Trophoblast cell (in vitro differentiated cells and primary cell): ENCODE data around the gene IL10RB.

Experiments
- DNase-seq, 2 donors: peaks; one replicate each; pipeline ENCODE4 v3.0.0-alpha.2; 2016
- H2AFZ ChIP-seq: 2 replicates; pipeline ENCODE4 v1.6.1; 2013; ENCODE audit warnings: low read length, moderate library complexity, mild to moderate bottlenecking; ENCODE audit not compliant: insufficient read depth, poor library complexity
- H2AK5ac ChIP-seq: 2 replicates; pipeline ENCODE4 v1.6.1; 2013; ENCODE audit warnings: mild to moderate bottlenecking, low read length
- H2BK120ac ChIP-seq: 2 replicates; pipeline ENCODE4 v1.6.1; 2013; ENCODE audit warnings: low read length, mild to moderate bottlenecking, moderate library complexity; ENCODE audit not compliant: insufficient read depth, poor library complexity
- H2BK12ac ChIP-seq: 2 replicates; pipeline ENCODE4 v1.6.1; 2013; ENCODE audit warnings: mild to moderate bottlenecking, low read length, moderate library complexity
- H2BK5ac ChIP-seq: 2 replicates; pipeline ENCODE4 v1.6.1; 2013; ENCODE audit warnings: low read length, low read depth, moderate library complexity, mild to moderate bottlenecking; ENCODE audit not compliant: poor library complexity
- H3K14ac ChIP-seq: 2 replicates; pipeline ENCODE4 v1.6.1; 2013; ENCODE audit warnings: mild to moderate bottlenecking, low read length
- H3K18ac ChIP-seq: 2 replicates; pipeline ENCODE4 v1.6.1; 2013; ENCODE audit warnings: mild to moderate bottlenecking, low read length
- H3K23ac ChIP-seq: 2 replicates; pipeline ENCODE4 v1.6.1; 2013; ENCODE audit warnings: low read length
- H3K27ac ChIP-seq: 2 replicates; pipeline ENCODE4 v1.5.1; 2013; ENCODE audit warnings: low read depth, mild to moderate bottlenecking, inconsistent platforms, low read length, moderate library complexity
- H3K27me3 ChIP-seq: 2 replicates; pipeline ENCODE4 v1.6.1; 2013; ENCODE audit warnings: inconsistent platforms, mild to moderate bottlenecking, low read length, moderate library complexity; ENCODE audit not compliant: insufficient read depth
- H3K36me3 ChIP-seq, 2 experiments: 1 replicate in 1 of 2; 2 replicates in 1 of 2; pipeline ENCODE4 v1.6.1; 2013; ENCODE audit warnings: low read length in 2 of 2, mild to moderate bottlenecking in 2 of 2, moderate library complexity in 1 of 2; ENCODE audit not compliant: insufficient read depth in 2 of 2, control insufficient read depth in 1 of 2
- H3K4ac ChIP-seq: 2 replicates; pipeline ENCODE4 v1.6.1; 2013; ENCODE audit warnings: low read depth, mild to moderate bottlenecking, low read length, moderate library complexity
- H3K4me1 ChIP-seq, 2 experiments: 1 replicate in 1 of 2; 2 replicates in 1 of 2; pipeline ENCODE4 v1.6.1; 2013; ENCODE audit warnings: low read length in 2 of 2, mild to moderate bottlenecking in 2 of 2, moderate library complexity in 1 of 2; ENCODE audit not compliant: insufficient read depth in 2 of 2, control insufficient read depth in 1 of 2
- H3K4me2 ChIP-seq: 2 replicates; pipeline ENCODE4 v1.6.1; 2013; ENCODE audit warnings: inconsistent platforms, mild to moderate bottlenecking, low read length, moderate library complexity
- H3K4me3 ChIP-seq: 2 replicates; pipeline ENCODE4 v1.5.1; 2013; ENCODE audit warnings: mild to moderate bottlenecking, low read depth, low read length, inconsistent platforms
- H3K79me1 ChIP-seq: one replicate; pipeline ENCODE4 v1.6.1; 2013; ENCODE audit warnings: low read length
- H3K79me2 ChIP-seq: 2 replicates; pipeline ENCODE4 v1.6.1; 2013; ENCODE audit warnings: low read length, mild to moderate bottlenecking; ENCODE audit not compliant: control insufficient read depth, insufficient read depth, poor library complexity
- H3K9ac ChIP-seq: 2 replicates; pipeline ENCODE4 v1.6.1; 2013; ENCODE audit warnings: mild to moderate bottlenecking, low read length
- H3K9me3 ChIP-seq: 2 replicates; pipeline ENCODE4 v1.6.1; 2013; ENCODE audit warnings: low read depth, mild to moderate bottlenecking, control low read depth, inconsistent platforms, low read length; ENCODE audit not compliant: insufficient read depth
- H4K12ac ChIP-seq: 2 replicates; pipeline ENCODE4 v1.6.1; 2013; ENCODE audit warnings: low read depth, mild to moderate bottlenecking, low read length, moderate library complexity
- H4K8ac ChIP-seq: 2 replicates; pipeline ENCODE4 v1.6.1; 2013; ENCODE audit warnings: low read depth, mild to moderate bottlenecking, low read length, moderate library complexity
- H4K91ac ChIP-seq: one replicate; pipeline ENCODE4 v1.6.1; 2013; ENCODE audit warnings: low read depth, mild to moderate bottlenecking, low read length, moderate library complexity
- WGBS: extraction: QIAGEN DNeasy Blood & Tissue Kit; methylation state at CpG from one replicate; pipeline ENCODE4 v1.1.7; 2013; ENCODE audit warnings: missing lambda C conversion rate; ENCODE audit not compliant: insufficient read length, insufficient coverage; ENCODE audit errors: extremely low coverage; 5-methylcytosine and 5-hydroxymethylcytosine counted together

The IL10RB gene

GRCh38 chr21:33259995-33260394, 6.2 kb upstream of the IL10RB start:
- Histone ChIP-seq H4K12ac (no peak overlapping the region), H3K4me1 (peaks cover 0 to 5% of the 10 kb centered on the region in 2 experiments), H4K91ac (no peak overlapping the region), H3K9me3 (peaks cover 7% of the 10 kb centered on the region), H2BK12ac (no peak overlapping the region), H2AK5ac (no peak overlapping the region), H3K36me3 (peaks cover 5 to 10% of the 10 kb centered on the region in 2 experiments), H2BK5ac (no peak overlapping the region), H3K79me1 (no peaks in the 10 kb centered on the region), H3K79me2 (no peaks in the 10 kb centered on the region), H3K27ac (no peak overlapping the region), H3K14ac (no peak overlapping the region), H3K9ac (no peak overlapping the region), H4K8ac (no peak overlapping the region), H3K4me3 (no peak overlapping the region), H3K23ac (no peak overlapping the region), H2AFZ (no peak overlapping the region), H3K27me3 (no peaks in the 10 kb centered on the region), H2BK120ac (no peak overlapping the region), H3K18ac (no peak overlapping the region), H3K4me2 (no peak overlapping the region), H3K4ac (no peak overlapping the region)
- no CpG with 5 or more reads among the region's 7 CpGs for WGBS
- no peak for DNase-seq

- Histone ChIP-seq H3K4ac (no peak overlapping the region), H3K18ac (no peak overlapping the region), H3K36me3 (peaks cover 5 to 9% of the 10 kb centered on the region in 2 experiments), H2AK5ac (no peak overlapping the region), H3K4me1 (peaks cover 0 to 5% of the 10 kb centered on the region in 2 experiments), H3K9ac (no peak overlapping the region), H3K27me3 (no peaks in the 10 kb centered on the region), H3K27ac (no peak overlapping the region), H3K79me2 (peaks cover 3% of the 10 kb centered on the region), H4K8ac (no peak overlapping the region), H2BK5ac (no peak overlapping the region), H2BK120ac (no peak overlapping the region), H3K79me1 (peaks cover 5% of the 10 kb centered on the region), H4K91ac (no peak overlapping the region), H3K4me3 (no peak overlapping the region), H2AFZ (no peak overlapping the region), H3K14ac (no peak overlapping the region), H2BK12ac (no peak overlapping the region), H3K23ac (no peak overlapping the region), H3K9me3 (peaks cover 7% of the 10 kb centered on the region), H3K4me2 (no peak overlapping the region), H4K12ac (no peak overlapping the region)
- no peak for DNase-seq
- WGBS: no CpG with 5 or more reads among the region's 3 CpGs
These were observed 4.5 kb upstream of the IL10RB start for GRCh38 chr21:33261635-33262034.

- Histone ChIP-seq H3K4ac (no peak overlapping the region), H3K9me3 (peaks cover 4% of the 10 kb centered on the region), H3K9ac (no peak overlapping the region), H3K4me1 (peaks cover 0 to 10% of the 10 kb centered on the region in 2 experiments), H3K79me2 (peaks cover 3% of the 10 kb centered on the region), H2AK5ac (no peak overlapping the region), H4K91ac (no peak overlapping the region), H3K4me2 (no peak overlapping the region), H4K12ac (no peak overlapping the region), H3K14ac (no peak overlapping the region), H2BK12ac (no peak overlapping the region), H2AFZ (no peak overlapping the region), H4K8ac (no peak overlapping the region), H3K36me3 (peaks cover 3 to 4% of the 10 kb centered on the region in 2 experiments), H3K27me3 (no peaks in the 10 kb centered on the region), H3K18ac (no peak overlapping the region), H2BK5ac (no peak overlapping the region), H3K27ac (no peak overlapping the region), H3K4me3 (no peak overlapping the region), H2BK120ac (no peak overlapping the region), H3K23ac (no peak overlapping the region), H3K79me1 (peaks cover 5% of the 10 kb centered on the region)
- no CpG with 5 or more reads among the region's 11 CpGs for WGBS
- DNase-seq: no peak
These were observed 3.2 kb upstream of the IL10RB start for GRCh38 chr21:33262921-33263320.

DNA sequence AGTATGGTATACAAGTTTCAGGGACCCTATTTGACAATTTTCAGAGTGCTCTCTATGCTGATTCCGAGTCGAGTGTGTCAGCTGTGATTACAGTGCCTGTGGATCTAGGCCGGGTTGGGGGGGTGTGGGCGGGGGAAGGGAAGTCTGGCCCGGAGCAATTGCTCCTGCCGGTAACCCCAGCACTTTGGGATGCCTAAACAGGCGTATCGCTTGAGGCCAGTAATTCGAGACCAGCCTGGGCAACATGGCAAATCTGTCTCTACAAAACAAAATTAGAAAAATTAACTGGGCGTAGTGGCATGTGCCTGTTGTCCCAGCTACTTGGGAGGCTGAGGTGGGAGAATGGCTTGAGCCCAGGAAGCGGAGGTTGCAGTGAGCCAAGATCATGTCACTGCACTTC, 1.6 kb upstream of the IL10RB start:
- DNase-seq: no peak

More for the DNA sequence above, 1.6 kb upstream of the IL10RB start:
- no peak overlapping the region for H4K8ac ChIP-seq
- H2AFZ ChIP-seq: no peak overlapping the region
- no peak overlapping the region for H2BK5ac ChIP-seq
- no peak overlapping the region for H4K12ac ChIP-seq
- H3K4me2 ChIP-seq: no peak overlapping the region
- no peak overlapping the region for H3K23ac ChIP-seq
- peaks cover 5% of the 10 kb centered on the region for H3K79me1 ChIP-seq
- H2BK12ac ChIP-seq: no peak overlapping the region
- H3K18ac ChIP-seq: no peak overlapping the region
- H3K36me3 ChIP-seq: peaks cover 0 to 6% of the 10 kb centered on the region in 2 experiments
- H2AK5ac ChIP-seq: no peak overlapping the region
- no peak overlapping the region for H2BK120ac ChIP-seq
- H4K91ac ChIP-seq: no peak overlapping the region
- no peak overlapping the region for H3K9ac ChIP-seq
- H3K27me3 ChIP-seq: no peaks in the 10 kb centered on the region
- no peaks in the 10 kb centered on the region for H3K9me3 ChIP-seq
- H3K4me3 ChIP-seq: no peak overlapping the region
- no peak overlapping the region for H3K4ac ChIP-seq
- no peak overlapping the region for H3K14ac ChIP-seq
- H3K4me1 ChIP-seq: peaks cover 0 to 10% of the 10 kb centered on the region in 2 experiments
- H3K27ac ChIP-seq: no peak overlapping the region
- no CpG with 5 or more reads among the region's 11 CpGs for WGBS
- peaks cover 3% of the 10 kb centered on the region for H3K79me2 ChIP-seq
